GM19238 (cell line): ENCODE results near the gene SMIM36.
"Not testable (repeated sequence)": the region's sequence is repeated elsewhere in the genome, so short reads cannot be mapped to it uniquely, and the experiment has no call there.

ENCODE experiments used
- DNase-seq: peaks from one replicate; pipeline ENCODE4 v3.0.0; 2011; ENCODE audit warnings: low spot score; ENCODE audit not compliant: insufficient read length

The SMIM36 gene

GRCh38 chr17:55456307-55457240 is 54.7 kb downstream of the SMIM36 start:
- no peak for DNase-seq

- DNase-seq = no peak
Observed at GRCh38 chr17:55454906-55455474, 56.3 kb downstream of the SMIM36 start.

- no peak for DNase-seq
Observed at GRCh38 chr17:55453839-55454557, 57.3 kb downstream of the SMIM36 start.

GRCh38 chr17:55452139-55452790 is 59.0 kb downstream of the SMIM36 start:
- no peak for DNase-seq

- DNase-seq = no peak
Observed at GRCh38 chr17:55451758-55452138, 59.5 kb downstream of the SMIM36 start.

GRCh38 chr17:55451203-55451641 is 60.0 kb downstream of the SMIM36 start:
- no peak for DNase-seq

GRCh38 chr17:55450232-55450825 is 60.9 kb downstream of the SMIM36 start:
- no peak for DNase-seq

- no peak for DNase-seq
Observed at GRCh38 chr17:55448681-55449080, 62.6 kb downstream of the SMIM36 start.

- DNase-seq = no peak
Observed at GRCh38 chr17:55446581-55447205, 64.6 kb downstream of the SMIM36 start.

- DNase-seq = not testable (repeated sequence)
Observed at GRCh38 chr17:55446004-55446403, 65.2 kb downstream of the SMIM36 start.

GRCh38 chr17:55444471-55445441 is 66.5 kb downstream of the SMIM36 start:
- no peak for DNase-seq

- no peak for DNase-seq
Observed at GRCh38 chr17:55443904-55444303, 67.3 kb downstream of the SMIM36 start.

GRCh38 chr17:55442953-55443683 is 68.1 kb downstream of the SMIM36 start:
- DNase-seq = no peak

GRCh38 chr17:55442462-55442861 is 68.8 kb downstream of the SMIM36 start:
- DNase-seq = no peak

GRCh38 chr17:55441544-55441943 is 69.7 kb downstream of the SMIM36 start:
- no peak for DNase-seq

- DNase-seq = no peak
Observed at GRCh38 chr17:55440391-55440790, 70.9 kb downstream of the SMIM36 start.

- DNase-seq = peak; percentile 51
Observed at GRCh38 chr17:55437159-55437605, 74.1 kb downstream of the SMIM36 start.

- DNase-seq = no peak
Observed at GRCh38 chr17:55436224-55437158, 74.8 kb downstream of the SMIM36 start.
